NCI-H2107 treated with DMSO at 0.1 percent for 48 hours (cell line): Measurements from ENCODE around the gene URGCP.
"Not testable (repeated sequence)": the region's sequence is repeated elsewhere in the genome, so short reads cannot be mapped to it uniquely, and the experiment has no call there.

Source experiments
- DNase-seq: peaks from one replicate; lab custom pipeline; 2025; ENCODE audit not compliant: unreplicated experiment; lab: John Stamatoyannopoulos, UW

URGCP gene

GRCh38 chr7:43922726-43923125 lies 16.3 kb upstream of the URGCP start:
- DNase-seq, result no peak

- DNase-seq, result no peak
Measured at GRCh38 chr7:43921423-43921822, 15.0 kb upstream of the URGCP start.

GRCh38 chr7:43915907-43916306 lies 9.5 kb upstream of the URGCP start:
- DNase-seq, result no peak

- no peak for DNase-seq
Measured at GRCh38 chr7:43914795-43915194, 8.4 kb upstream of the URGCP start.

- DNase-seq, result peak; percentile 45
Measured at GRCh38 chr7:43905956-43906330, 453 bp downstream of the URGCP start.

- no peak for DNase-seq
Measured at GRCh38 chr7:43905209-43905946, 1.0 kb downstream of the URGCP start.

GRCh38 chr7:43904533-43905208 lies 1.7 kb downstream of the URGCP start:
- no peak for DNase-seq

- no peak for DNase-seq
Measured at GRCh38 chr7:43902542-43903054, 3.8 kb downstream of the URGCP start.

GRCh38 chr7:43898571-43898970 lies 7.8 kb downstream of the URGCP start:
- DNase-seq, result not testable (repeated sequence)

GRCh38 chr7:43895847-43896415 lies 10.5 kb downstream of the URGCP start:
- no peak for DNase-seq

GRCh38 chr7:43891069-43891955 lies 15.1 kb downstream of the URGCP start:
- no peak for DNase-seq

- no peak for DNase-seq
Measured at GRCh38 chr7:43890468-43890867, 15.9 kb downstream of the URGCP start.

GRCh38 chr7:43888993-43889945 lies 17.1 kb downstream of the URGCP start:
- DNase-seq, result no peak

- no peak for DNase-seq
Measured at GRCh38 chr7:43884617-43885016, 21.8 kb downstream of the URGCP start.

GRCh38 chr7:43884209-43884608 lies 22.2 kb downstream of the URGCP start:
- DNase-seq, result no peak

GRCh38 chr7:43880596-43880995 lies 25.8 kb downstream of the URGCP start:
- DNase-seq, result no peak

GRCh38 chr7:43879477-43879876 lies 26.9 kb downstream of the URGCP start:
- no peak for DNase-seq

- DNase-seq, result no peak
Measured at GRCh38 chr7:43878867-43879266, 27.5 kb downstream of the URGCP start.

- no peak for DNase-seq
Measured at GRCh38 chr7:43877968-43878864, 28.2 kb downstream of the URGCP start.
